Gastroesophageal sphincter (tissue), 4 donors: ENCODE results near the gene TNFAIP2. TPM values are rescaled to one million over a fixed set of nuclear protein-coding genes. Genes with fewer than 3 reads are reported as not detected.
"Not testable (repeated sequence)": the region's sequence is repeated elsewhere in the genome, so short reads cannot be mapped to it uniquely, and the experiment has no call there.

Experiments used
- ATAC-seq: fragments of 150-250 bp; one replicate; pipeline ENCODE4 v1.9.1; 2016; ENCODE audit warnings: mild to moderate bottlenecking, moderate library complexity
- H3K27ac ChIP-seq, 4 donors: fragments of 200-600 bp; sonication (generic) in 3 of 4; 1 replicate in 3 of 4; 2 replicates in 1 of 4; pipeline ENCODE4 v1.5.1; 2016 to 2019
- H3K27me3 ChIP-seq: fragments of 200-600 bp; sonication (generic); one replicate; pipeline ENCODE4 v1.5.1; 2019
- H3K36me3 ChIP-seq, 2 donors: fragments of 200-600 bp; sonication (generic); one replicate each; pipeline ENCODE4 v1.5.1; 2019; ENCODE audit warnings: control low read depth in 1 of 2
- H3K4me1 ChIP-seq, 3 donors: fragments of 200-600 bp; sonication (generic); 1 replicate in 2 of 3; 2 replicates in 1 of 3; pipeline ENCODE4 v1.5.1; 2016 to 2019; ENCODE audit warnings: control low read depth in 2 of 3
- H3K4me3 ChIP-seq, 2 donors: fragments of 200-600 bp; sonication (generic); one replicate each; pipeline ENCODE4 v1.5.1; 2019; ENCODE audit warnings: mild to moderate bottlenecking in 1 of 2, moderate library complexity in 1 of 2
- H3K9me3 ChIP-seq, 3 donors: fragments of 200-600 bp; sonication (generic); one replicate each; pipeline ENCODE4 v1.5.1; 2017 to 2019; ENCODE audit warnings: control low read depth in 2 of 3
- CTCF ChIP-seq, 4 experiments: fragments of 200-600 bp in 2 of 4; fragments of 450-650 bp in 2 of 4; sonication (generic) in 1 of 4; IDR thresholded peaks; one replicate each; pipeline ENCODE4 v1.5.1; 2017 to 2019; ENCODE audit warnings: antibody characterized with exemption in 4 of 4, mild to moderate bottlenecking in 2 of 4, moderate library complexity in 2 of 4
- EP300 ChIP-seq: sonication (generic); formaldehyde crosslinking; IDR thresholded peaks from one replicate; pipeline ENCODE4 v1.6.1; 2017; ENCODE audit warnings: antibody characterized with exemption, mild to moderate bottlenecking
- POLR2A ChIP-seq, 2 donors: fragments of 450-650 bp; IDR thresholded peaks; one replicate each; pipeline ENCODE4 v1.6.1; 2017; ENCODE audit warnings: antibody characterized with exemption in 2 of 2, mild to moderate bottlenecking in 2 of 2, moderate library complexity in 1 of 2
- POLR2AphosphoS5 ChIP-seq: sonication (generic); formaldehyde crosslinking; IDR thresholded peaks from one replicate; pipeline ENCODE4 v1.6.1; 2017; ENCODE audit warnings: antibody characterized with exemption
- WGBS, 2 donors: methylation state at CpG; one replicate each; pipeline ENCODE4 v1.1.5; 2018; ENCODE audit warnings: low coverage in 1 of 2; 5-methylcytosine and 5-hydroxymethylcytosine counted together
- total RNA-seq, 4 donors: library from RNA; depleted of rRNA; stranded (reverse); fragments of >200 nt; gene quantifications; one replicate each; pipeline ENCODE4 v1.1.0, GENCODE V29; 2016

Gene TNFAIP2
- total RNA-seq, 4 donors from 2014 or later = 51.6 to 61.9 (median 59.1) TPM

GRCh38 chr14:103149351-103150237, 26.3 kb downstream of the TNFAIP2 start:
- Histone ChIP-seq H3K4me1 (peaks cover 0 to 2% (median 0%) of the 10 kb centered on the region in 3 donors), H3K9me3 (no peaks in the 10 kb centered on the region), H3K27ac (no peak overlapping the region), H3K36me3 (no peaks in the 10 kb centered on the region), H3K27me3 (peaks cover 26% of the 10 kb centered on the region), H3K4me3 (no peak overlapping the region)
- WGBS, 2 donors = 83 to 93% methylated on average over 4 to 9 of the region's 10 CpGs
- ATAC-seq = no peak
- TF ChIP-seq EP300 (no peak), POLR2A (IDR thresholded peaks at IDR 0.05) (no peak), POLR2AphosphoS5 (no peak), CTCF (IDR thresholded peaks at IDR 0.05) (no peak)

- WGBS, 2 donors = 58 to 69% methylated on average over 13 of the region's 15 CpGs
- TF ChIP-seq POLR2AphosphoS5 (no peak), POLR2A (IDR thresholded peaks at IDR 0.05) (no peak), CTCF (IDR thresholded peaks at IDR 0.05) (no peak), EP300 (no peak)
- Histone ChIP-seq H3K4me1 (peaks cover 0 to 20% (median 9%) of the 10 kb centered on the region in 3 donors), H3K4me3 (no peak overlapping the region), H3K27ac (no peak overlapping the region), H3K9me3 (no peaks in the 10 kb centered on the region), H3K27me3 (peaks cover 17% of the 10 kb centered on the region), H3K36me3 (no peaks in the 10 kb centered on the region)
- no peak for ATAC-seq
These were observed 28.1 kb downstream of the TNFAIP2 start for GRCh38 chr14:103151270-103151945.

- 21 to 56% methylated on average over 1 to 3 of the region's 6 CpGs for WGBS, 2 donors
- ATAC-seq = peak; percentile 96
- peak overlapping the region in 1 of 4 donors; percentile 15 for H3K27ac ChIP-seq
These were observed 31.7 kb downstream of the TNFAIP2 start for GRCh38 chr14:103155010-103155409.

GRCh38 chr14:103155416-103155815, 32.2 kb downstream of the TNFAIP2 start:
- not testable (repeated sequence) for H3K4me3 ChIP-seq, H3K36me3 ChIP-seq
- H3K4me1 ChIP-seq = peaks cover 0 to 20% (median 9%) of the 10 kb centered on the region in 3 donors

More at GRCh38 chr14:103155010-103155409, 31.7 kb downstream of the TNFAIP2 start:
- no peaks in the 10 kb centered on the region for H3K9me3 ChIP-seq
- TF ChIP-seq POLR2AphosphoS5 = peak; percentile 22
- no peak for TF ChIP-seq POLR2A (IDR thresholded peaks at IDR 0.05)
- no peak for TF ChIP-seq EP300
- no peak for TF ChIP-seq CTCF (IDR thresholded peaks at IDR 0.05)
- no peaks in the 10 kb centered on the region for H3K36me3 ChIP-seq
- H3K4me3 ChIP-seq = no peak overlapping the region
- H3K4me1 ChIP-seq = peaks cover 0 to 20% (median 9%) of the 10 kb centered on the region in 3 donors
- H3K27me3 ChIP-seq = peaks cover 5% of the 10 kb centered on the region

GRCh38 chr14:103155826-103156394, 32.6 kb downstream of the TNFAIP2 start:
- H3K27ac ChIP-seq = peak overlapping the region in 1 of 4 donors; percentile 15
- ATAC-seq = no peak
- H3K27me3 ChIP-seq = no peaks in the 10 kb centered on the region
- WGBS, 2 donors = no CpG with 5 or more reads among the region's 9 CpGs
- no peak overlapping the region for H3K4me3 ChIP-seq
- no peaks in the 10 kb centered on the region for H3K9me3 ChIP-seq
- H3K36me3 ChIP-seq = no peaks in the 10 kb centered on the region
- TF ChIP-seq EP300 (no peak), POLR2A (IDR thresholded peaks at IDR 0.05) (no peak), POLR2AphosphoS5 (no peak), CTCF (IDR thresholded peaks at IDR 0.05) (no peak)
- H3K4me1 ChIP-seq = peaks cover 0 to 20% (median 9%) of the 10 kb centered on the region in 3 donors

More at GRCh38 chr14:103155416-103155815, 32.2 kb downstream of the TNFAIP2 start:
- not testable (repeated sequence) for H3K9me3 ChIP-seq, H3K27me3 ChIP-seq, ATAC-seq
- WGBS, 2 donors = no CpG with 5 or more reads among the region's 12 CpGs
- H3K27ac ChIP-seq = peak overlapping the region in 1 of 4 donors; percentile 15
